Inferior parietal cortex (tissue), 1 donor: ENCODE results near the gene RCBTB2.

ENCODE experiments used
- DNase-seq: peaks from one replicate; pipeline ENCODE4 v3.0.0-alpha.2; 2016; ENCODE audit errors: extremely low spot score

The RCBTB2 gene

DNA sequence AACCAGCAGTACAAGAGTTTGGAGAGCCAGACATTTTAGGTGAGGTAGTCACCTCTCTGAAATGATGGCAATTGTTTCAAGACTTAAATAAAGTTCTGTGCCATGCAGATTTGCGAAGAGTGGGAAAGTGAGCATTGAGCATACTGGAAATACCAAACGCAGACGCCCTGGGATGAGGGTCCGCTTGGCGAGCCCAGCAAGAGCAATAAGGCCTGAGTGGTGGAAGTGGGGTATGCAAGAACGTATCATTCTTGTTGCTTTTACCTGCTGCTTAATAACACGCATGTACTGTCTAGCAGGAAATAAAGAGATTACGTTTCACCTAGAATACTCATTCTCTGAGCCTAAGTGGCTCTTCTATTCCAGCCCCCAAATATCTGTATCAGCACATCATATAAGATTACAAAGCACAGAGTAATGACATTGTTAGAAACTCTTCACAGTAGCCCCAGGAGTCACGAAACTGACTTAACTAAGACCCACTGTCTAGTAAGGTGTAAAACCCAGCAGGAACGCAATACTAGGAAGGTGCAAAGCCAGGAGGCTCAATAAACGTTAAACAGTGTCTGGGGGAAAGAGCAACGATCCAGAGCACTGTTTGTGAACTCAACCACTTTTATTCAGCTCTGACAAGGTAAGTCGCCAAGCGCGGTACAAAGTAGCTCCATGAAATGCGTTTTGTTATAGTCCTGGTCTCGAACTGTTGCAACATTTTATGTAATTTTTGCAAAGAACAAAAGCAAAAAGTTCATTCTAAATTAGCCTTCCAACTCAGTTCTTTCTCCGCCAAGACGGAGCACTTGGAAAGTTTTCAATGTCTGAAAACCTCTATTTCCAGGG is 1.2 kb downstream of the RCBTB2 start:
- no peak for DNase-seq

GRCh38 chr13:48530833-48531232 is 2.0 kb downstream of the RCBTB2 start:
- DNase-seq = no peak

DNA sequence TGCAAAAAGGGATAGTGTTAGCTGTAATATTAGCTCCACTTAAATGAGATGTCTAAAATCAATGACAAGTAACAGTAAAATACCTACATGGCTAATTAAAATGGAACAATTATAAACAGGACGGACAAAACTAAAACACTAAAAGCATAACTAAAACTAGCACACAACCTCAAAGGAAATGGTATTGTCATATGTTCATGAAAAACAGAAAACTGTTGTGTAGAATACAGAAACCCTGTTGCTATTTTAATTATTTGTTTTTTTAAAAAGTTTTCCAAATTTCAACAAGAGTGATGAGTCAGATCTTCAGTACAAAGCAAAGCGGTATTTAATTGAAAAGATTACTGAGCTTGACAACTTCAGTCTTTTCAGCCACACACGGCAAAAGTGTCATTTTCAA is 4.2 kb downstream of the RCBTB2 start:
- DNase-seq = no peak

- no peak for DNase-seq
Measured at GRCh38 chr13:48527955-48528354, 4.9 kb downstream of the RCBTB2 start.

DNA sequence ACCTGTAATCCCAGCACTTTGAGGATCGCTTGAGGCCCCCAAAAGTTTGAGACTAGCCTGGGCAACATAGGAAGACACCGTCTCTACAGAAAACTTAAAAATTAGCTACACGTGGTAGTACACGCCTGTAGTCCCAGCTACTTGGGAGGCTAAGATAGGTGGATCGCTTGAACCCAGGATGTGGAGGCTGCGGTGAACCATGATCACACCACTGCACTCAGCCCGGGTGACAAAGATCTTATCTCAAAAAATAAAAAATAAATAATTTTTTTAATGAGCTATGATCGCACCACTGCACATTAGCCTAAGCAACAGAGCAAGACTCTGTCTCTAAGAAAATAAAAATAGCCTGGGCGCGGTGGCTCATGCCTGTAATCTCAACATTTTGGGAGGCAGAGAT is 6.6 kb downstream of the RCBTB2 start:
- no peak for DNase-seq

DNA sequence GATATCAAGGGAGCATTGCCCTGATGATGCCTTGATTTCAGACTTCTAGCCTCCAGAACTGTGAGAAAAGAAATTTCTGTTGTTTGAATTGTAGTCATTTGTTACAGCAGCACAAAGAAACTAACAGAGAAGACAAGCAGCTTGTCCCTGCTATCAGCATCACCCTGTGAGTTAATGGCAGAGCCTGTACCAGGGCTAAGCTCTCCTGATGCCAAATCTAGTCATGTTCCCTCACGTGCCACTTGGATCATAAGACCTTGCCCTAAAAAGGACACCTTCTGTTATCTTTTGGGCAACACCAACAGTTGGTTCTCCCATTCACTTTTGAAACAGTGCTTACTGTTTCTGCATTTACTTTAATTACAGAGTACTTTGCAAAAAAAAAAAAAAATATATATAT is 14.8 kb downstream of the RCBTB2 start:
- no peak for DNase-seq

DNA sequence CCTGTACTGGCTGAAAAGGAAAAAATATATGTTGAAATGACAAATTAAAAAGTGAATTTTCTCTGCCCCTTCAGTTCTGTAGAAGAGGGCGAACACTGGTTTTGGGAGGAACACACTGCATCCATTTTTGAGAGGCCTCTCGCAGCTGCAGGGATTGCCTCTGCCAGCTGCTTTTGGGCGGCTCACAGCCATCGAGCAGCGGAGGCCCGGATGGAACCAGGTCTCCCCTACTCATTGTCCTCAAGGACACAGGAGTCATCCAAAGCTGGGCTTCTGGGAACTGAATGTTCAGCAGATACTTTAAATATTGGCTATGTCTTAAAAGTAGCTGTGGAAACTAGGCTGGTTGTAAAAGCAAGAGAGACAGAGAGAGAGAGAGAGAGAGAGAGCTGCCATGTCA is 17.1 kb downstream of the RCBTB2 start:
- DNase-seq = no peak

GRCh38 chr13:48514793-48515192 is 18.1 kb downstream of the RCBTB2 start:
- DNase-seq = no peak

DNA sequence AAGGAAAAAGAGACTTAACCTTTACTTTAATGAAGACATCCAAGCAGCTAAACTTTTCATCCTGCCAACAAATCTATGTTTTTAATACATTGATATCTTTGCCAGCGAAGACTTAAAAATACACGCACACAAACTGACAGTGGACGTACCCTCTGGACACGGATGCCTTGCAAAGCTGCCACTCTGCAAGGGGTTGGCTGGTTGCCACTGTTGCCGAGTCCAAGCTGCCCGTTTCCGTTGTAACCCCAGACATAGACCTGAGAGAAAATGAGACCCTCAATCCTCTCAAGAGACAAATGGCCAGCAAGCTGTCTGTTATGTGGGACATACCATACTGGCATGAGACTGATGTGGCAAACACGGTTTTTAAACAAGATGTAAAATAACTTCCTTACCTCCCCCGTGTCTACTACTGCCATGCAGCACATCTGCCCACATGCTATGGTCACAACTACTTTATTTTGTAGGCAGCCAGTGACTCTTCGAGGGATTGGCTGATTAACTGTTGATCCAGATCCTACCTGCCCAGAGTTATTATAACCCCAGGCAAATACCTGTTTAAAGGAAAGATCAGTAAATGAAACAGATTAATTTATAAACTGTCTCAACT is 21.2 kb downstream of the RCBTB2 start:
- DNase-seq = no peak

DNA sequence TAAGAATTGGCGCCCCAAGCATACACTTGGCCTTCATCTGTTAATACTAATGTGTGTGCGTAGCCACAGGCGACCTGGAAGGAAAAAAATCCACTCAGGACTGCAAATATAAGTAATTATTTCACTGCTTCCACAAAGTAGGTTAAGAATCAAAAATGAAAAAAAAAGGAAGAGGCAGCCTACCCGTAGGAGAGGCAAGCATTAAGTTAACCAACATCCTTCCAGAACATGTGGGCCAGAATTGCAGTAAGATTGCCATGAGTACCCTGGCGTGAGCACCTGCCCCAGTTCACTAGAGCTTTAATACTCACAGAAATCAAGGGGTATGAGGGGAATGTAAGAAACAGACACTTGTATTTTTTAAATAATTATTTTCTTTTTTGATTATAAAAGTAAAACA is 22.2 kb downstream of the RCBTB2 start:
- no peak for DNase-seq

GRCh38 chr13:48508011-48508410 is 24.9 kb downstream of the RCBTB2 start:
- DNase-seq = no peak

GRCh38 chr13:48507021-48507420 is 25.9 kb downstream of the RCBTB2 start:
- no peak for DNase-seq

GRCh38 chr13:48506092-48506701 is 26.7 kb downstream of the RCBTB2 start:
- DNase-seq = no peak

DNA sequence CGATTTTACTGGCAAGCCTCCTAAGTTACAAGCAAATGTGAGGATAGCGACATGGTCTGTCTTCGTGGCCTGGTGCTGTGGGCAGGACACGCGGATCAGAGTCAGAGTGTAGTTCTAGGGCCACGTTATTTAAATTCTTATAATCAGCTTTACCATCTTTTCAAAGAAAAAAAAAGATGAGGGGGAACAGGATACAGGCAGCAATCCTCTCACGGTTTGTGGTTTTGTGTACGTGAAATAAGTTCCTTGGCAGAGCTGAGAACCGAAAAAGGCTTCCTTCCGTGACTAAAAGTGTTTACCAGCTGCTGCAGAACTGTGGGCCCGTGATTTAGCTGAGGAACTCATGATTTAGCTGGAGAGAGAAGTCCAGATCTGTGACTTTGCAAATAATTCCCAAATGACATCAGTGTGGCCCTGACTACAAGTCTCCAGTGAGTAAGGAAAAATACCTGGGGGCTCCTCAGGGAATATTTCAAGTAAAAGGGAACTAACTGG is 27.2 kb downstream of the RCBTB2 start:
- DNase-seq = no peak

GRCh38 chr13:48505012-48505411 is 27.9 kb downstream of the RCBTB2 start:
- DNase-seq = no peak

GRCh38 chr13:48504606-48505005 is 28.3 kb downstream of the RCBTB2 start:
- no peak for DNase-seq

GRCh38 chr13:48502601-48503319 is 30.1 kb downstream of the RCBTB2 start:
- DNase-seq = no peak

- DNase-seq = no peak
Measured at GRCh38 chr13:48501705-48502104, 31.2 kb downstream of the RCBTB2 start.

GRCh38 chr13:48500652-48501197 is 32.2 kb downstream of the RCBTB2 start:
- no peak for DNase-seq

DNA sequence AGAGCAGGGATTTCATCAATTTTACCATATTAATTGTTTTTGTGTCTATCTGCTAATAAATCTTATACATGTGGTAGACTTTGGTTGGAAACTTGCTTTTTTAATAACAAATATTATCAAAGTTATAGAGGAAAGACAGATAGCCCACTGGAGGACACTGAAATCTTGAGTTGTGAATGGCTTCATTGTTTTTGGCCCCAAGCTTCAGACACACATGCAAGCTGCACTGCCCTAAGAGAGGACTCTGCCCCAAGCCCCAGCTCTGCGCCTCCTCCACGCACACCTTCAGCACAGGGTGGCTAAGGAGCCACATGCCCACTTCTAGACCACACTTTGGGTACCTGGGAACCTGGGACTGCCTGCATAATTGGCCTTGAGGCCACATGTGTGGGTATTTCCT is 35.2 kb downstream of the RCBTB2 start:
- no peak for DNase-seq

GRCh38 chr13:48496271-48497161 is 36.4 kb downstream of the RCBTB2 start:
- DNase-seq = no peak
